Stimulated activated naive CD8-positive, alpha-beta T cell treated with anti-CD3 and anti-CD28 coated beads, Interleukin-15, Interleukin-2, amounts not matched to agents 100 ng/mL and 50 ng/mL, for 24 hours (primary cell): ENCODE measurements around the gene UPF3B.
"Not testable (repeated sequence)": the region's sequence is repeated elsewhere in the genome, so short reads cannot be mapped to it uniquely, and the experiment has no call there.

Source experiments
- H3K27ac Mint-ChIP-seq: one replicate; pipeline ENCODE4 v1.8.0; 2021; ENCODE audit warnings: mild to moderate bottlenecking, mixed read lengths
- H3K27me3 Mint-ChIP-seq: one replicate; pipeline ENCODE4 v1.8.0; 2021; ENCODE audit warnings: mixed read lengths
- H3K36me3 Mint-ChIP-seq: one replicate; pipeline ENCODE4 v1.8.0; 2021; ENCODE audit warnings: low read depth, mixed read lengths
- H3K4me1 Mint-ChIP-seq: one replicate; pipeline ENCODE4 v1.8.0; 2021; ENCODE audit warnings: low read depth, mixed read lengths
- H3K4me3 Mint-ChIP-seq: one replicate; pipeline ENCODE4 v1.8.0; 2021; ENCODE audit warnings: mild to moderate bottlenecking, mixed read lengths
- H3K9me3 Mint-ChIP-seq: one replicate; pipeline ENCODE4 v1.8.0; 2021; ENCODE audit warnings: mixed read lengths

The UPF3B gene

GRCh38 chrX:119852382-119853353 is at the start of gene UPF3B:
Gene UPF3B, minus strand, starts transcription at chrX:119852963. Its CDS starts 35 bp downstream, at chrX:119852928.
- peak within 1 kb of the TSS; percentile 99 for H3K4me3 Mint-ChIP-seq
- H3K36me3 Mint-ChIP-seq, result peaks cover 23% of the 10 kb centered on the region
- H3K27ac Mint-ChIP-seq, result peak within 1 kb of the TSS; percentile 98
- no peaks in the 10 kb centered on the region for H3K27me3 Mint-ChIP-seq
- no peaks in the 10 kb centered on the region for H3K9me3 Mint-ChIP-seq
- peaks cover 27% of the 10 kb centered on the region for H3K4me1 Mint-ChIP-seq

GRCh38 chrX:119900976-119901375 is 48.2 kb upstream of the UPF3B start:
- no peaks in the 10 kb centered on the region for H3K9me3 Mint-ChIP-seq
- no peak overlapping the region for H3K4me3 Mint-ChIP-seq
- no peak overlapping the region for H3K27ac Mint-ChIP-seq
- peaks cover 4% of the 10 kb centered on the region for H3K4me1 Mint-ChIP-seq
- H3K36me3 Mint-ChIP-seq, result no peaks in the 10 kb centered on the region
- no peaks in the 10 kb centered on the region for H3K27me3 Mint-ChIP-seq

- H3K36me3 Mint-ChIP-seq, result no peaks in the 10 kb centered on the region
- H3K27ac Mint-ChIP-seq, result no peak overlapping the region
- H3K4me1 Mint-ChIP-seq, result peaks cover 4% of the 10 kb centered on the region
- H3K27me3 Mint-ChIP-seq, result no peaks in the 10 kb centered on the region
- H3K9me3 Mint-ChIP-seq, result no peaks in the 10 kb centered on the region
- H3K4me3 Mint-ChIP-seq, result no peak overlapping the region
These were observed 46.4 kb upstream of the UPF3B start for GRCh38 chrX:119899125-119899524.

- Mint-ChIP-seq H3K4me1 (peaks cover 3% of the 10 kb centered on the region), H3K4me3 (no peak within 1 kb of the TSS), H3K27ac (no peak within 1 kb of the TSS), H3K27me3 (no peaks in the 10 kb centered on the region), H3K9me3 (no peaks in the 10 kb centered on the region), H3K36me3 (no peaks in the 10 kb centered on the region)
These were observed 43.1 kb upstream of the UPF3B start, which contains the start of gene AKAP14 for GRCh38 chrX:119895843-119896326. Gene AKAP14, plus strand, starts transcription at chrX:119895893. Its CDS starts 7,331 bp downstream, at chrX:119903224.

- not testable (repeated sequence) for H3K9me3 Mint-ChIP-seq, H3K27me3 Mint-ChIP-seq, H3K4me1 Mint-ChIP-seq, H3K27ac Mint-ChIP-seq, H3K36me3 Mint-ChIP-seq, H3K4me3 Mint-ChIP-seq
These were observed 39.4 kb upstream of the UPF3B start for GRCh38 chrX:119891961-119892692.

- H3K27me3 Mint-ChIP-seq, H3K36me3 Mint-ChIP-seq, H3K9me3 Mint-ChIP-seq, H3K4me1 Mint-ChIP-seq, H3K27ac Mint-ChIP-seq, H3K4me3 Mint-ChIP-seq: not testable (repeated sequence)
These were observed 37.9 kb upstream of the UPF3B start for GRCh38 chrX:119890626-119891025.

GRCh38 chrX:119887721-119888425 is 35.1 kb upstream of the UPF3B start:
- no peaks in the 10 kb centered on the region for H3K9me3 Mint-ChIP-seq
- peaks cover 9% of the 10 kb centered on the region for H3K4me1 Mint-ChIP-seq
- H3K27ac Mint-ChIP-seq, result no peak overlapping the region

GRCh38 chrX:119885554-119886428 is 33.0 kb upstream of the UPF3B start:
- H3K9me3 Mint-ChIP-seq, result no peaks in the 10 kb centered on the region
- H3K27me3 Mint-ChIP-seq, result no peaks in the 10 kb centered on the region
- H3K36me3 Mint-ChIP-seq, result no peaks in the 10 kb centered on the region
- H3K27ac Mint-ChIP-seq, result no peak overlapping the region
- peaks cover 9% of the 10 kb centered on the region for H3K4me1 Mint-ChIP-seq
- peak overlapping the region; percentile 26 for H3K4me3 Mint-ChIP-seq

More at GRCh38 chrX:119887721-119888425, 35.1 kb upstream of the UPF3B start:
- Mint-ChIP-seq H3K4me3 (peak overlapping the region; percentile 10), H3K27me3 (no peaks in the 10 kb centered on the region), H3K36me3 (no peaks in the 10 kb centered on the region)

- no peaks in the 10 kb centered on the region for H3K9me3 Mint-ChIP-seq
- H3K27me3 Mint-ChIP-seq, result no peaks in the 10 kb centered on the region
- peak overlapping the region; percentile 52 for H3K27ac Mint-ChIP-seq
- no peak overlapping the region for H3K4me3 Mint-ChIP-seq
- H3K4me1 Mint-ChIP-seq, result peaks cover 19% of the 10 kb centered on the region
- peaks cover 22% of the 10 kb centered on the region for H3K36me3 Mint-ChIP-seq
These were observed 28.0 kb upstream of the UPF3B start for GRCh38 chrX:119880552-119881437.

GRCh38 chrX:119880076-119880475 is 27.3 kb upstream of the UPF3B start:
- Mint-ChIP-seq H3K36me3 (peaks cover 22% of the 10 kb centered on the region), H3K27me3 (no peaks in the 10 kb centered on the region), H3K27ac (peak overlapping the region; percentile 52), H3K4me3 (no peak overlapping the region), H3K4me1 (peaks cover 19% of the 10 kb centered on the region), H3K9me3 (no peaks in the 10 kb centered on the region)

GRCh38 chrX:119878740-119879139 is 26.0 kb upstream of the UPF3B start:
- no peak overlapping the region for H3K27ac Mint-ChIP-seq
- no peak overlapping the region for H3K4me3 Mint-ChIP-seq
- no peaks in the 10 kb centered on the region for H3K27me3 Mint-ChIP-seq
- H3K9me3 Mint-ChIP-seq, result no peaks in the 10 kb centered on the region
- H3K4me1 Mint-ChIP-seq, result peaks cover 26% of the 10 kb centered on the region
- peaks cover 22% of the 10 kb centered on the region for H3K36me3 Mint-ChIP-seq

- Mint-ChIP-seq H3K27me3 (no peaks in the 10 kb centered on the region), H3K4me3 (peak within 1 kb of the TSS; percentile 100), H3K36me3 (peaks cover 18% of the 10 kb centered on the region), H3K4me1 (peaks cover 22% of the 10 kb centered on the region), H3K9me3 (no peaks in the 10 kb centered on the region), H3K27ac (peak within 1 kb of the TSS; percentile 100)
These were observed 19.0 kb upstream of the UPF3B start, which contains the start of the genes NDUFA1 and RNF113A for GRCh38 chrX:119871599-119872395. Gene NDUFA1, plus strand, starts transcription at chrX:119871832. Its CDS starts 80 bp downstream, at chrX:119871912. Gene RNF113A, minus strand, starts transcription at chrX:119871733. Its CDS starts 120 bp downstream, at chrX:119871613.
